Skeletal muscle tissue (tissue), 5 donors: Measurements from ENCODE around the gene CDK15. TPM values are rescaled to one million over a fixed set of nuclear protein-coding genes. Genes with fewer than 3 reads are reported as not detected.

ENCODE experiments used
- H3K27ac ChIP-seq: one replicate; pipeline ENCODE4 v1.7.0; 2013; ENCODE audit warnings: mild to moderate bottlenecking, low read depth, low read length, inconsistent platforms
- H3K27me3 ChIP-seq, 3 donors: one replicate each; pipeline ENCODE4 v1.7.0; 2013; ENCODE audit warnings: low read length in 3 of 3; ENCODE audit not compliant: control insufficient read depth in 3 of 3, insufficient read depth in 3 of 3
- H3K36me3 ChIP-seq, 3 donors: one replicate each; pipeline ENCODE4 v1.7.0; 2013; ENCODE audit warnings: low read length in 3 of 3; ENCODE audit not compliant: control insufficient read depth in 3 of 3, insufficient read depth in 3 of 3
- H3K4me1 ChIP-seq, 3 donors: one replicate each; pipeline ENCODE4 v1.7.0; 2013; ENCODE audit warnings: low read length in 3 of 3, mild to moderate bottlenecking in 3 of 3; ENCODE audit not compliant: control insufficient read depth in 3 of 3, insufficient read depth in 3 of 3
- H3K4me3 ChIP-seq, 3 donors: one replicate each; pipeline ENCODE4 v1.7.0; 2013; ENCODE audit warnings: low read length in 3 of 3
- H3K9ac ChIP-seq, 3 donors: one replicate each; pipeline ENCODE4 v1.7.0; 2013; ENCODE audit warnings: low read length in 3 of 3, mild to moderate bottlenecking in 3 of 3, moderate library complexity in 2 of 3, low read depth in 1 of 3
- H3K9me3 ChIP-seq, 3 donors: one replicate each; pipeline ENCODE4 v1.7.0; 2013; ENCODE audit warnings: low read length in 3 of 3; ENCODE audit not compliant: control insufficient read depth in 3 of 3
- small RNA-seq: library from RNA; depleted of rRNA; stranded (forward); fragments of <200 nt; gene quantifications from one replicate; pipeline ENCODE3, GENCODE V24; 2014
- total RNA-seq: library from RNA; depleted of rRNA; stranded (reverse); fragments of >200 nt; gene quantifications from one replicate; pipeline ENCODE4 v1.2.3, GENCODE V29; 2014
- donor health status: Osteomylitis.

Gene CDK15
- total RNA-seq, 1 donor from 2014 or later = 0.52 TPM

GRCh38 chr2:201938781-201939180 is 132.4 kb downstream of the CDK15 start:
- Histone ChIP-seq H3K27ac (no peak overlapping the region), H3K4me3 (no peak overlapping the region), H3K4me1 (peaks cover 6 to 11% (median 6%) of the 10 kb centered on the region in 3 donors), H3K9me3 (no peaks in the 10 kb centered on the region), H3K27me3 (peaks cover 0 to 3% (median 0%) of the 10 kb centered on the region in 3 donors), H3K9ac (no peak overlapping the region), H3K36me3 (no peaks in the 10 kb centered on the region)

GRCh38 chr2:201939453-201939941 is 133.2 kb downstream of the CDK15 start:
- Histone ChIP-seq H3K9me3 (no peaks in the 10 kb centered on the region), H3K9ac (no peak overlapping the region)

GRCh38 chr2:201942531-201942930 is 136.2 kb downstream of the CDK15 start:
- no peak overlapping the region for H3K9ac ChIP-seq
- H3K36me3 ChIP-seq = no peaks in the 10 kb centered on the region
- H3K27me3 ChIP-seq = peaks cover 0 to 3% (median 0%) of the 10 kb centered on the region in 3 donors
- H3K4me3 ChIP-seq = no peak overlapping the region
- no peak overlapping the region for H3K27ac ChIP-seq
- no peaks in the 10 kb centered on the region for H3K4me1 ChIP-seq
- H3K9me3 ChIP-seq = no peaks in the 10 kb centered on the region

More at GRCh38 chr2:201939453-201939941, 133.2 kb downstream of the CDK15 start:
- H3K27ac ChIP-seq = no peak overlapping the region
- H3K27me3 ChIP-seq = peaks cover 0 to 3% (median 0%) of the 10 kb centered on the region in 3 donors
- no peaks in the 10 kb centered on the region for H3K36me3 ChIP-seq
- peaks cover 0 to 4% (median 0%) of the 10 kb centered on the region in 3 donors for H3K4me1 ChIP-seq
- no peak overlapping the region for H3K4me3 ChIP-seq

Small RNAs within 50 kb of the gene (small RNA-seq; reads per million reads assigned to genes)
- gene RF00019 (not detected), gene RNU6-440P (not detected), gene UBE2V1P11 (not detected)

Other genes with a start within 250 kb of the CDK15 start
- gene TMEM237, start 163.0 kb upstream of the CDK15 start, total RNA-seq = 19.3 TPM
- gene MPP4, start 107.9 kb upstream of the CDK15 start, total RNA-seq = under 0.01 TPM
- gene ALS2, start 25.6 kb upstream of the CDK15 start, total RNA-seq = 28.2 TPM
- gene FZD7, start 227.3 kb downstream of the CDK15 start, total RNA-seq = 42.8 TPM